DOHH2 (cell line): ENCODE results near the gene WDR12.
"Not testable (repeated sequence)": the region's sequence is repeated elsewhere in the genome, so short reads cannot be mapped to it uniquely, and the experiment has no call there.

Source experiments
- H3F3A ChIP-seq: fragments of 200-600 bp; sonication (generic), shearing (Covaris generic); 2 replicates; pipeline ENCODE4 v1.6.0; 2016; ENCODE audit warnings: antibody characterized with exemption, mild to moderate bottlenecking; ENCODE audit not compliant: control insufficient read depth, insufficient read depth
- H3K27ac ChIP-seq: fragments of 200-600 bp; sonication (generic); 2 replicates; pipeline ENCODE4 v1.5.1; 2014; ENCODE audit warnings: low read depth, mild to moderate bottlenecking, low read length, moderate library complexity
- H3K27me3 ChIP-seq: fragments of 200-600 bp; sonication (generic); 2 replicates; pipeline ENCODE4 v1.6.1; 2014; ENCODE audit warnings: mild to moderate bottlenecking, low read length, mixed read lengths; ENCODE audit not compliant: control insufficient read depth
- H3K36me3 ChIP-seq: fragments of 200-600 bp; sonication (generic); 2 replicates; pipeline ENCODE4 v1.6.1; 2014; ENCODE audit warnings: mild to moderate bottlenecking, low read length, moderate library complexity, mixed read lengths; ENCODE audit not compliant: control insufficient read depth
- H3K4me1 ChIP-seq: fragments of 200-600 bp; sonication (generic); 2 replicates; pipeline ENCODE4 v1.6.1; 2014; ENCODE audit warnings: mild to moderate bottlenecking, low read length, mixed read lengths; ENCODE audit not compliant: control insufficient read depth
- H3K4me2 ChIP-seq: fragments of 200-600 bp; sonication (generic); 2 replicates; pipeline ENCODE4 v1.6.0; 2014; ENCODE audit warnings: mild to moderate bottlenecking, low read length, moderate library complexity
- H3K4me3 ChIP-seq: fragments of 200-600 bp; sonication (generic); 2 replicates; pipeline ENCODE4 v1.5.1; 2014; ENCODE audit warnings: mild to moderate bottlenecking, low read length, mixed read lengths
- H3K79me2 ChIP-seq: fragments of 200-600 bp; sonication (generic); 2 replicates; pipeline ENCODE4 v1.6.1; 2014; ENCODE audit warnings: mild to moderate bottlenecking, low read length, mixed read lengths; ENCODE audit not compliant: control insufficient read depth
- H3K9me2 ChIP-seq: fragments of 200-600 bp; sonication (generic); replicated peaks from 2 replicates; pipeline ENCODE4 v1.6.1; 2014; ENCODE audit warnings: mild to moderate bottlenecking, low read length, mixed read lengths; ENCODE audit not compliant: control insufficient read depth
- H3K9me3 ChIP-seq: fragments of 200-600 bp; sonication (generic); 2 replicates; pipeline ENCODE4 v1.6.1; 2014; ENCODE audit warnings: antibody characterized with exemption, low read length, mixed read lengths; ENCODE audit not compliant: control insufficient read depth, insufficient read depth
- H4K20me1 ChIP-seq: fragments of 200-600 bp; sonication (generic); 2 replicates; pipeline ENCODE4 v1.6.0; 2014; ENCODE audit warnings: low read depth, mild to moderate bottlenecking, antibody characterized with exemption, low read length, moderate library complexity; ENCODE audit not compliant: control insufficient read depth, insufficient read depth
- CTCF ChIP-seq: fragments of 200-600 bp; sonication (generic); IDR thresholded peaks from one replicate; pipeline ENCODE4 v1.5.1; 2014; ENCODE audit warnings: antibody characterized with exemption, mild to moderate bottlenecking, low read depth, low read length; ENCODE audit not compliant: poor library complexity, severe bottlenecking
- EZH2phosphoT487 ChIP-seq: fragments of 200-600 bp; sonication (generic); IDR thresholded peaks from 2 replicates; pipeline ENCODE4 v1.6.1; 2017; ENCODE audit warnings: borderline replicate concordance, mild to moderate bottlenecking, antibody characterized with exemption, low read length, moderate library complexity, mixed read lengths

WDR12 gene

GRCh38 chr2:202861987-202862386, 49.5 kb downstream of the WDR12 start:
- no peak for TF ChIP-seq CTCF
- no peak for TF ChIP-seq EZH2phosphoT487
- H3K9me3 ChIP-seq = no peaks in the 10 kb centered on the region
- H3K27me3 ChIP-seq = no peaks in the 10 kb centered on the region
- no peaks in the 10 kb centered on the region for H3K79me2 ChIP-seq
- no peaks in the 10 kb centered on the region for H3K36me3 ChIP-seq
- no peaks in the 10 kb centered on the region for H3K4me1 ChIP-seq
- H3K4me2 ChIP-seq = no peak overlapping the region
- H3K27ac ChIP-seq = no peak overlapping the region
- H3K4me3 ChIP-seq = no peak overlapping the region
- H3F3A ChIP-seq = no peaks in the 10 kb centered on the region
- H3K9me2 ChIP-seq = no peaks in the 10 kb centered on the region
- H4K20me1 ChIP-seq = no peaks in the 10 kb centered on the region

- Histone ChIP-seq H3K9me3 (no peaks in the 10 kb centered on the region), H3K4me2 (no peak overlapping the region), H3K36me3 (no peaks in the 10 kb centered on the region), H3K4me1 (no peaks in the 10 kb centered on the region), H3K9me2 (no peaks in the 10 kb centered on the region), H3K27ac (no peak overlapping the region), H3K27me3 (no peaks in the 10 kb centered on the region), H3K79me2 (no peaks in the 10 kb centered on the region), H4K20me1 (no peaks in the 10 kb centered on the region), H3F3A (no peaks in the 10 kb centered on the region), H3K4me3 (no peak overlapping the region)
- TF ChIP-seq EZH2phosphoT487 = no peak
- no peak for TF ChIP-seq CTCF
Measured at GRCh38 chr2:202858601-202859000, 52.9 kb downstream of the WDR12 start.

- H3K27ac ChIP-seq, H3K9me2 ChIP-seq, H3K79me2 ChIP-seq, H3F3A ChIP-seq, H3K4me1 ChIP-seq, H3K9me3 ChIP-seq, H3K27me3 ChIP-seq, H4K20me1 ChIP-seq, H3K4me2 ChIP-seq, H3K4me3 ChIP-seq, H3K36me3 ChIP-seq: not testable (repeated sequence)
Measured at GRCh38 chr2:202849343-202849742, 62.1 kb downstream of the WDR12 start.

GRCh38 chr2:202848813-202849212, 62.7 kb downstream of the WDR12 start:
- no peaks in the 10 kb centered on the region for H3K27me3 ChIP-seq
- H3K36me3 ChIP-seq = no peaks in the 10 kb centered on the region
- no peak for TF ChIP-seq CTCF
- no peak for TF ChIP-seq EZH2phosphoT487
- no peak overlapping the region for H3K27ac ChIP-seq
- no peaks in the 10 kb centered on the region for H3F3A ChIP-seq
- no peak overlapping the region for H3K4me3 ChIP-seq
- H3K4me2 ChIP-seq = no peak overlapping the region
- no peaks in the 10 kb centered on the region for H3K9me3 ChIP-seq
- H4K20me1 ChIP-seq = no peaks in the 10 kb centered on the region
- H3K9me2 ChIP-seq = no peaks in the 10 kb centered on the region
- H3K79me2 ChIP-seq = no peaks in the 10 kb centered on the region
- no peaks in the 10 kb centered on the region for H3K4me1 ChIP-seq
